ENCODE measurements around the gene PCBD1.

Gene PCBD1

DNA sequence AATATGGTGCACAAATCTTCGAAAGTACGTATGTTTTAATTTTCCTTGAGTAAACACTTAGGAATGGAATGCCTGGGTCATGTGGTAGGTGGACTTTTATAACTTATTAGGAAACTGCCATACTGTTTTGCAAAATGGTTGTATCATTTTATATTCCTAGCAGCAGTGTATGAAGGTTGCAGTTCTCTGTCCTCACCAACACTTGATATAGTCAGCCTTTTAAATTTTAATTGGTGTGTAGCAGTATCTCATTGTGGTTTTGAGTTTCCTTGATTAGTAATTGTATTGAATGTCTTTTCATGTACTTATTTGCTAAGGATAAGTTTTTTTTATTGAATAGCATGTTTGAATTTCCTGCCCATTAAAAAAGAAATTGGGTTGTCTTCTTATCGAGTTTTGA is 926 bp upstream of the PCBD1 start:
- no peaks in the 10 kb centered on the region for H3K27me3 ChIP-seq (ENCODE audit: control insufficient read depth in 1 of 2, insufficient read depth in 2 of 2, low read length in 2 of 2)
- no peak overlapping the region for H3K27ac ChIP-seq (ENCODE audit: low read depth, low read length)
- H3K4me1 ChIP-seq (ENCODE audit: control insufficient read depth in 1 of 2, insufficient read depth in 2 of 2, low read length in 2 of 2) = peaks cover 0 to 10% of the 10 kb centered on the region in 2 donors
- H3K9me3 ChIP-seq (ENCODE audit: control insufficient read depth in 1 of 2, low read length in 2 of 2) = no peaks in the 10 kb centered on the region
- H3K4me3 ChIP-seq (ENCODE audit: low read depth in 1 of 2, low read length in 2 of 2) = no peak overlapping the region
- H3K9ac ChIP-seq (ENCODE audit: low read depth in 1 of 2, low read length in 2 of 2) = no peak overlapping the region
- H3K36me3 ChIP-seq (ENCODE audit: control insufficient read depth in 1 of 2, insufficient read depth in 2 of 2, low read length in 2 of 2) = peaks cover 12 to 15% of the 10 kb centered on the region in 2 donors

DNA sequence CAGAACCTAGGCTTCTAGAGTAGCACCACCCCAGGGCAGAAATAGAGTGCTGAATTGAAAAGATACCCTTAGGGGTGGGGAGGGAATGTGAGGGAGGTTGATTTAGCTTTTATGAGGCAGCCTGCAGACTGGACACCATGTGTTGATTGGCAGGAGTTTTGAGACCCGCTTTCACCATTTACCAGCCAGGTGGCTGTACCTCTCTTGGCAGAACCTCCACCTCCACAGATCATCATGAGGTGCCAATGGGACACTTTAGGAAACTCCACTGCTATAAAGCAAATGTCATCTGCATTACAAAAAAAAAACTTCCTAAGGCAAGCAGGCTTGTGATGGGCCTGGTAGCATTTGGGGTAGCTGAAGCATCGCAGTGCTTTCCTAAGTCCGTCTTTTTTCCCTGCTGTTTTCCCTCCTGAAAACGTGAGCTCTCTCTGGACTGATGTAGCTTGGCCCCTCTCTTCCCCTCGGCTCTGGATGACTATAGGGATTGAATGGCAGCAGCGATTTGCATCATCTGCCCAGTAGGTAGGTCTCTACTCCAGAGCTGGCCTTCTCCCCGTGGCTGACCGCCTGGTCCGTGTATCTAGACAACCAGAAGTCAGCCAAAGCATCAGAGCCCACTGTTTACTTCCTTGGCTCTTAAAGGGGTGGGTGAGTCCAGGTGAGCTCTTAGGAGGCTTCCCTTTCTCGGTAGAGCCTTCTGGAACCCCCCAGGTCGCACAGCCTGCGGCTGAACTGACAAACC is 1.3 kb downstream of the PCBD1 start:
- Histone ChIP-seq H3K4me3 (ENCODE audit: low read depth in 1 of 2, low read length in 2 of 2) (peak overlapping the region; percentile 82 to 87), H3K9ac (ENCODE audit: low read depth in 1 of 2, low read length in 2 of 2) (peak overlapping the region; percentile 61 to 94), H3K9me3 (ENCODE audit: control insufficient read depth in 1 of 2, low read length in 2 of 2) (no peaks in the 10 kb centered on the region), H3K27me3 (ENCODE audit: control insufficient read depth in 1 of 2, insufficient read depth in 2 of 2, low read length in 2 of 2) (no peaks in the 10 kb centered on the region), H3K4me1 (ENCODE audit: control insufficient read depth in 1 of 2, insufficient read depth in 2 of 2, low read length in 2 of 2) (peaks cover 0 to 10% of the 10 kb centered on the region in 2 donors), H3K36me3 (ENCODE audit: control insufficient read depth in 1 of 2, insufficient read depth in 2 of 2, low read length in 2 of 2) (peaks cover 20 to 31% of the 10 kb centered on the region in 2 donors), H3K27ac (ENCODE audit: low read depth, low read length) (no peak overlapping the region)

DNA sequence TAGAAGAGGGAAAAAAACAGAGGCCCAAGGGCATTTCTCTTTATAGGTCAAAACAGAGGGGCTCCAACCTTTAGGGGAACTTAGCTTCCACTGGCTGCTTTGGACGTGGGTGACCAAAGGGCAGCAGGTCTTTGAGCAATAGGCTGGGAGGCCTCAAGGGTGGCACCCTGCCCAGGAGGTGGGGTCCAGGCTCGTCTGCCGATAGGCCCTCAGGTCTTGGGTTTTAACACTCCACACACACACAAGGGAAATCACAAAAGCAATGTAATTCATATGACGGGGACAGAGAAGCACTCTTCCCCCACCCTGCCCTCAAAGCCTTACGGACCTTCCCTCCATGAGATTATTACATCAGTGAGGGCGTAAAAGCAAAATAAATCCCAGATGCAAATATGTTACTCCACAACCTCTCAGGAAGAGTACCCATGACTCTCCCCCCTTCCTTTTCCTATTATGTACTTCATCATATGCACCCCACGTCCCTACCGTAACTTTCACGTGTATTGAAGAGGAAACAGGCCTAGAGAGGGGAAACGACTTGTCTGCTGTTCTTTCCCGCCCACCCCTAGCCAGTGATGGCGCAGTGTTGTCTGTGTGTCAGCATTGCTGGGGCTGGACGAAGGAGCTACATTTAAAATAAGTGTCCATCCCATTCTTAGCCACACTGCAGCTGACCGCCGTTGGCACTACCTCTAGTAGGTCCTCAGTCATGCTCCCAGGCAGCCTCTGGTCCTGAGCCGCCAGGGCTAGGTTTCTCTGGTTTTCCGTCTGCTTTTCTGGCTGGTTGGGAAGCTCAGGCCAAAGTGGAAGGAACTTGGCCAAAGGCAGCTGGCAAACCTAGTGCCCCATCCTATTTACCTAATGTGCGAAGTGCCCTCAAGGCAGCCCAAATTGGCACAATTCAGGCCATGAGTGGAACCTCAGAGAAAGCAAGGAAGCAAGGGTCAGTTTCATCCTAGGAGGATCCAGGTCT is 2.1 kb downstream of the PCBD1 start:
- no peaks in the 10 kb centered on the region for H3K9me3 ChIP-seq (ENCODE audit: control insufficient read depth in 1 of 2, low read length in 2 of 2)
- H3K36me3 ChIP-seq (ENCODE audit: control insufficient read depth in 1 of 2, insufficient read depth in 2 of 2, low read length in 2 of 2) = peaks cover 20 to 32% of the 10 kb centered on the region in 2 donors
- no peak overlapping the region for H3K9ac ChIP-seq (ENCODE audit: low read depth in 1 of 2, low read length in 2 of 2)
- no peaks in the 10 kb centered on the region for H3K27me3 ChIP-seq (ENCODE audit: control insufficient read depth in 1 of 2, insufficient read depth in 2 of 2, low read length in 2 of 2)
- no peak overlapping the region for H3K27ac ChIP-seq (ENCODE audit: low read depth, low read length)
- peaks cover 0 to 10% of the 10 kb centered on the region in 2 donors for H3K4me1 ChIP-seq (ENCODE audit: control insufficient read depth in 1 of 2, insufficient read depth in 2 of 2, low read length in 2 of 2)
- H3K4me3 ChIP-seq (ENCODE audit: low read depth in 1 of 2, low read length in 2 of 2) = no peak overlapping the region

DNA sequence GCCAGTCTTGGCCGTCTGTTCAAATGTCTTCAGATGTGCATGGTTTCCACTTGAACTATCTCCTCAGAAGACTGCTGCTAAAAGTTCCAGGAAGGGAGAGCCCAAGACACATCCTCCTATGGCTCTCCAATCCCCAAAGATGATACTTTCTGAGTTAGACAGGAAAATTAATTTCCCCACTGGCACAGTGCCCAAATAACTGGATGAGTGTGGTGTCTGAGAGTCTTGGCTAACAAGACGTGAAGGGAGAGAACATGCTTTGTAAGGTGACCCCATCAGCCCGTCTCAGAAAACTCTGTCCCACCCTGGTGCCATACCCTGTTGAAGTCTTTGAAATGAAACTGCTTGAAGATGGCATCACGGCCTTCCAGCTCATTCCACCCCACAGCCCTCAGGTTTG is 2.9 kb downstream of the PCBD1 start:
- Histone ChIP-seq H3K9ac (ENCODE audit: low read depth in 1 of 2, low read length in 2 of 2) (no peak overlapping the region), H3K27me3 (ENCODE audit: control insufficient read depth in 1 of 2, insufficient read depth in 2 of 2, low read length in 2 of 2) (no peaks in the 10 kb centered on the region), H3K4me1 (ENCODE audit: control insufficient read depth in 1 of 2, insufficient read depth in 2 of 2, low read length in 2 of 2) (peaks cover 0 to 10% of the 10 kb centered on the region in 2 donors), H3K4me3 (ENCODE audit: low read depth in 1 of 2, low read length in 2 of 2) (no peak overlapping the region), H3K27ac (ENCODE audit: low read depth, low read length) (no peak overlapping the region), H3K36me3 (ENCODE audit: control insufficient read depth in 1 of 2, insufficient read depth in 2 of 2, low read length in 2 of 2) (peaks cover 20 to 35% of the 10 kb centered on the region in 2 donors), H3K9me3 (ENCODE audit: control insufficient read depth in 1 of 2, low read length in 2 of 2) (no peaks in the 10 kb centered on the region)

DNA sequence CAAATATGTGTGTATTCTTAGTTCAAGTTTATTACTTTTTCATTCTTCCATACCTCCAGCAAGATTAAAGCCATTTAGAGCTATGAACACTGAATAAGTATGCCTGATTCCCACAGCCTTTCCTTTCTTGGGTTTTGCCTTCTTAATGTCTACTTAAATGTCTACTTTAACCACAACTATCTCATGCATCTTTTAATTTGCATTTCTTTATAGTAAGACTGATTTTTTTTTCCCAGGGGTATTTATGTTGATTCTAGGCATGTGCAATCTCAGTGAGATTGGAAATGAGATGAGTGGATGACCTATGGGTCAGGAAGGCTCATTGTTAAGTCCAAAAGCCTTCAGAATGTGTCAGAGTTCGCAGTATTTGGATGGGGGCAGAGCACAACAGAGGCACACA is 3.6 kb downstream of the PCBD1 start:
- no peak overlapping the region for H3K4me3 ChIP-seq (ENCODE audit: low read depth in 1 of 2, low read length in 2 of 2)
- no peaks in the 10 kb centered on the region for H3K9me3 ChIP-seq (ENCODE audit: control insufficient read depth in 1 of 2, low read length in 2 of 2)
- no peaks in the 10 kb centered on the region for H3K27me3 ChIP-seq (ENCODE audit: control insufficient read depth in 1 of 2, insufficient read depth in 2 of 2, low read length in 2 of 2)
- H3K4me1 ChIP-seq (ENCODE audit: control insufficient read depth in 1 of 2, insufficient read depth in 2 of 2, low read length in 2 of 2) = peaks cover 3 to 10% of the 10 kb centered on the region in 2 donors
- H3K36me3 ChIP-seq (ENCODE audit: control insufficient read depth in 1 of 2, insufficient read depth in 2 of 2, low read length in 2 of 2) = peaks cover 20 to 35% of the 10 kb centered on the region in 2 donors
- no peak overlapping the region for H3K27ac ChIP-seq (ENCODE audit: low read depth, low read length)
- no peak overlapping the region for H3K9ac ChIP-seq (ENCODE audit: low read depth in 1 of 2, low read length in 2 of 2)

DNA sequence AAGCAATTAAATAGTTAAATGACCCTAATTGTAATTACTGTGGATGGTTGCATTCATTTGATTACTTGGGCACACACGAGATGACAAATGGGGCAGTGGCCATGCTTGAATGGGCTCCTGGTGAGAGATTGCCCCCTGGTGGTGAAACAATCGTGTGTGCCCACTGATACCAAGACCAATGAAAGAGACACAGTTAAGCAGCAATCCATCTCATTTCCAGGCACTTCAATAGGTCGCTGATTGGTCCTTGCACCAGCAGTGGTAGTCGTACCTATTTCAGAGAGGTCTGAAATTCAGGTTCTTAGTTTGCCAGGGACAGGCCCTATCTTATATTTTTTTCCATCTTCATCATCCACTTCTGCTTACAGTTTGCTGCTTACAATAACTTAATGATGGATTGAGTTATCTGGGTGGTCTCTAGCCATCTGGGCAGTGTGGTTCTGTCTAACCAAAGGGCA is 8.3 kb downstream of the PCBD1 start:
- Histone ChIP-seq H3K4me3 (ENCODE audit: low read depth in 1 of 2, low read length in 2 of 2) (no peak overlapping the region), H3K9ac (ENCODE audit: low read depth in 1 of 2, low read length in 2 of 2) (no peak overlapping the region), H3K27ac (ENCODE audit: low read depth, low read length) (no peak overlapping the region), H3K27me3 (ENCODE audit: control insufficient read depth in 1 of 2, insufficient read depth in 2 of 2, low read length in 2 of 2) (no peaks in the 10 kb centered on the region), H3K4me1 (ENCODE audit: control insufficient read depth in 1 of 2, insufficient read depth in 2 of 2, low read length in 2 of 2) (peaks cover 0 to 5% of the 10 kb centered on the region in 2 donors), H3K36me3 (ENCODE audit: control insufficient read depth in 1 of 2, insufficient read depth in 2 of 2, low read length in 2 of 2) (peaks cover 30 to 66% of the 10 kb centered on the region in 2 donors), H3K9me3 (ENCODE audit: control insufficient read depth in 1 of 2, low read length in 2 of 2) (no peaks in the 10 kb centered on the region)

DNA sequence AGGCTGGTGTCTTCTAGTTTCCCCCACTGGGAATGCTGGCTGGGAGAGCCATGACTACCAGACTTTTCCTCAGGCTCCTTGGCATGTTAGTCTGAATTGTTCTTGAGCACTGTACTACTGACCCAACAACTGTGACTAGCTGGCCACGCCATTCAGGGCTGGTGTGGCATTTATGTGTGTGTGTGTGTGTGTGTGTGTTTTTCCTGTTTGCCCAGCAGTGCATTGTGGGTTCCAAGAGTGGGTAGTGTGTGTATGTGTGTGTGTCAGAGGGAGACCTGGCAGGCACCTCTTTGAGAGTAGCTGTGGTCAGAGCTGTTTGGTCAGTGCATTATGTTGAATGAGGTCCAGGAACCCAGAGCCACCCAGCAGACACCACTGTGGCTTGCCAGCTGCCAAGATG is 9.2 kb downstream of the PCBD1 start:
- no peak overlapping the region for H3K4me3 ChIP-seq (ENCODE audit: low read depth in 1 of 2, low read length in 2 of 2)
- no peaks in the 10 kb centered on the region for H3K9me3 ChIP-seq (ENCODE audit: control insufficient read depth in 1 of 2, low read length in 2 of 2)
- no peaks in the 10 kb centered on the region for H3K27me3 ChIP-seq (ENCODE audit: control insufficient read depth in 1 of 2, insufficient read depth in 2 of 2, low read length in 2 of 2)
- no peak overlapping the region for H3K9ac ChIP-seq (ENCODE audit: low read depth in 1 of 2, low read length in 2 of 2)
- H3K36me3 ChIP-seq (ENCODE audit: control insufficient read depth in 1 of 2, insufficient read depth in 2 of 2, low read length in 2 of 2) = peaks cover 25 to 62% of the 10 kb centered on the region in 2 donors
- H3K4me1 ChIP-seq (ENCODE audit: control insufficient read depth in 1 of 2, insufficient read depth in 2 of 2, low read length in 2 of 2) = peaks cover 0 to 5% of the 10 kb centered on the region in 2 donors
- H3K27ac ChIP-seq (ENCODE audit: low read depth, low read length) = no peak overlapping the region

DNA sequence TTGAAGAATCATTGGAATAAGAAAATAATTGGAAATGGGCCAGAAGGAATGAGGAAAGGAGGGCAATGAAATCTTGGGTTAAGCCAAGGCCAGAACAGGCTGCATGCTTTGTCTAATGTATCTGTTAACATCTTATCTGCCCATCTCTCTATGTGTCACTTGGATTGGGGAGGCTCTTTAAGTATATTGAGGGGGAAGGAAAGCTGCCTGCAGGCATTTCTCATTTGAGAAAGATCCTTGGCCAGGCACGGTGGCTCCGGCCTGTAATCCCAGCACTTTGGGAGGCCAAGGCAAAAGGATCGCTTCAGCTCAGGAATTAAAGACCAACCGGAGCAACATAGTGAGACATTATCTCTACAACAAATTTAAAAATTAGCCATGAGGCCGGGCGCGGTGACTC is 14.3 kb downstream of the PCBD1 start:
- H3K36me3 ChIP-seq (ENCODE audit: control insufficient read depth in 1 of 2, insufficient read depth in 2 of 2, low read length in 2 of 2) = peaks cover 31 to 74% of the 10 kb centered on the region in 2 donors
- H3K9me3 ChIP-seq (ENCODE audit: control insufficient read depth in 1 of 2, low read length in 2 of 2) = no peaks in the 10 kb centered on the region
- H3K27ac ChIP-seq (ENCODE audit: low read depth, low read length) = no peak overlapping the region
- H3K27me3 ChIP-seq (ENCODE audit: control insufficient read depth in 1 of 2, insufficient read depth in 2 of 2, low read length in 2 of 2) = no peaks in the 10 kb centered on the region
- peaks cover 0 to 4% of the 10 kb centered on the region in 2 donors for H3K4me1 ChIP-seq (ENCODE audit: control insufficient read depth in 1 of 2, insufficient read depth in 2 of 2, low read length in 2 of 2)
- no peak overlapping the region for H3K9ac ChIP-seq (ENCODE audit: low read depth in 1 of 2, low read length in 2 of 2)
- H3K4me3 ChIP-seq (ENCODE audit: low read depth in 1 of 2, low read length in 2 of 2) = no peak overlapping the region

DNA sequence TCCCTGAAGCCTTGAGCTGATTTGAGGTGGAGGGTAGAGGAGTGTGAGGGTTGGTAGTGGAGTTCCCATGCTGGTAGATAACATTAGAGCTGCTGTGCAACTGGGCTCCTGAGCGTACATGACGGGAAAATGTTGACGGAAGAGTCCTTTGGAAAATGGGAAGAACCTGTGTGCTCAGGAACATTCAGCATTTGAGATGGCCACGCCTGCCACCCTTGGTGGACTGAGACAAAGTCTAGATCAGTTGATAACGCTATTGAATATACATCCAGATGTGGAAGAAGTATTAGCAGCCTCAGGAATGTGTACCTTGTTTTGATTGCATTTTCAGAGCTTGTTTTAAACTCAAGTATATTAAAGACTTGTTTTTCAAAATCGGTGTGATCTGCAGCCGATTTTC is 16.1 kb downstream of the PCBD1 start:
- Histone ChIP-seq H3K4me1 (ENCODE audit: control insufficient read depth in 1 of 2, insufficient read depth in 2 of 2, low read length in 2 of 2) (peaks cover 0 to 7% of the 10 kb centered on the region in 2 donors), H3K27ac (ENCODE audit: low read depth, low read length) (no peak overlapping the region), H3K4me3 (ENCODE audit: low read depth in 1 of 2, low read length in 2 of 2) (no peak overlapping the region), H3K27me3 (ENCODE audit: control insufficient read depth in 1 of 2, insufficient read depth in 2 of 2, low read length in 2 of 2) (no peaks in the 10 kb centered on the region), H3K9ac (ENCODE audit: low read depth in 1 of 2, low read length in 2 of 2) (no peak overlapping the region), H3K36me3 (ENCODE audit: control insufficient read depth in 1 of 2, insufficient read depth in 2 of 2, low read length in 2 of 2) (peaks cover 25 to 69% of the 10 kb centered on the region in 2 donors), H3K9me3 (ENCODE audit: control insufficient read depth in 1 of 2, low read length in 2 of 2) (no peaks in the 10 kb centered on the region)

DNA sequence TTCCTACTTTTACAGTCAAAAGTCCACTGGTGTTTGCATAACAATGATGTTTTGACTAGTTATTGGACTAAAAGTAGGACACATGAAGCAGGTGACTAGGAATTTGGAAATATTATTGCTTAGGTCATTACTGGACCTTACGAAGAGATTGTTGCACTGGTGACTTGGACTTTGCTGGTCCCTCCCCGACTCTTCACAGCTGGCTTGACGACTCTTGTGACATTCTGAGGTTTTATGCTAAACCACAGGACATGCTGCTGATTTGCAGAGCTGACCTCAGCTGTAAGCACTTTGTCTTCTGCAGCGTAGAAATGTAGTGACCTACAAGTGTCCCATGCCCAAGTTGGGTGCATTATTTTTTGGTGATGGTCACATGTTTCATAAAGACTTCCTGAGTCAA is 21.9 kb downstream of the PCBD1 start:
- H3K9ac ChIP-seq (ENCODE audit: low read depth in 1 of 2, low read length in 2 of 2) = no peak overlapping the region
- no peaks in the 10 kb centered on the region for H3K9me3 ChIP-seq (ENCODE audit: control insufficient read depth in 1 of 2, low read length in 2 of 2)
- peaks cover 13 to 34% of the 10 kb centered on the region in 2 donors for H3K36me3 ChIP-seq (ENCODE audit: control insufficient read depth in 1 of 2, insufficient read depth in 2 of 2, low read length in 2 of 2)
- H3K4me3 ChIP-seq (ENCODE audit: low read depth in 1 of 2, low read length in 2 of 2) = no peak overlapping the region
- no peaks in the 10 kb centered on the region for H3K27me3 ChIP-seq (ENCODE audit: control insufficient read depth in 1 of 2, insufficient read depth in 2 of 2, low read length in 2 of 2)
- H3K27ac ChIP-seq (ENCODE audit: low read depth, low read length) = no peak overlapping the region
- H3K4me1 ChIP-seq (ENCODE audit: control insufficient read depth in 1 of 2, insufficient read depth in 2 of 2, low read length in 2 of 2) = peaks cover 0 to 3% of the 10 kb centered on the region in 2 donors

Measured in duodenal mucosa (tissue), 2 donors.